ENCODE data around the gene C9orf50.
"Not testable (repeated sequence)": the region's sequence is repeated elsewhere in the genome, so short reads cannot be mapped to it uniquely, and the experiment has no call there.

The C9orf50 gene, protein sequence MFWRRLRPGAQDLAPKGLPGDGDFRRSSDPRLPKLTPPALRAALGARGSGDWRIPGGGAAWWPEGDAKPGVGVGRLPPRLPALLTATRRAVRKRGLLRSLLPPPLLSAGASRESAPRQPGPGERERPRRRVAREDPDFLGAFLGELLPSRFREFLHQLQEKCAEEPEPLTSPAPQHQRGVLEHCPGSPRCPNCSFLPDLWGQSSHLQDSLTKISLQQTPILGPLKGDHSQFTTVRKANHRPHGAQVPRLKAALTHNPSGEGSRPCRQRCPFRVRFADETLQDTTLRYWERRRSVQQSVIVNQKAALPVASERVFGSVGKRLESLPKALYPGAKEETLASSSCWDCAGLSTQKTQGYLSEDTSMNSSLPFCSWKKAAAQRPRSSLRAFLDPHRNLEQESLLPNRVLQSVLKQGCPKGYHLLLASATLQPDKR

DNA sequence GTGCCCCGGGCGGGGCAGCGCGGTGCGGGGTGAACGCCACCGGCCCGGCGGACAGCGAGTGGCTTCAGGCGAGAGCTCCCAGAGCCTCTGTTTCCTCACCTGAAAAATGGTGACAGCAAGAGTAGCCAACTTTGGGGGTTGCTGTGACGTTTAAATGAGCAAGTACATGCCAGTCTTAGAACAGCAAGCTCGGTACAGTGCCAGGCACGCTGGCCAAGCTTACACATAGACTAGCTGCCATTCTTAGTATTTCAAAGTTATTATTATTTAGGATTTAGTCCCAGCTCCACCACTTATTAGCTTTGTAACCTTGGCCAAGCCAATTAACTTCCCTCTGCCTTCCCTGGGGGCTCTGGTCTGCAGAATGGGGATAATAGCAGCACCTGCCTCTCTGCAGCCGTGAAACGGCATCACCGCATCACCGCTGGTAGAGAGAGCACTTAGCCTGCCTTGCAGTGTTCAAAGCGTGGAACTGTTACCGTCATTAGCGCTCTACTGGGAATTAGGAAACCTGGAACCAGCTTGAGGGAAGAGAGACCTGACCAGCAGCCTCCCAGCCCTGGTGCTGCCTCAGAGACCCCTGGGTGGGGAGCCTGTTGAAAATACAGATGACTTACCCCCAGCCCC is at the start of gene C9orf50:
TSS of gene C9orf50 (minus strand) at position 433 of the 627 bp plus-strand sequence. CDS start 527 bp downstream, outside the sequence.
- peak; percentile 81 for DNase-seq

DNA sequence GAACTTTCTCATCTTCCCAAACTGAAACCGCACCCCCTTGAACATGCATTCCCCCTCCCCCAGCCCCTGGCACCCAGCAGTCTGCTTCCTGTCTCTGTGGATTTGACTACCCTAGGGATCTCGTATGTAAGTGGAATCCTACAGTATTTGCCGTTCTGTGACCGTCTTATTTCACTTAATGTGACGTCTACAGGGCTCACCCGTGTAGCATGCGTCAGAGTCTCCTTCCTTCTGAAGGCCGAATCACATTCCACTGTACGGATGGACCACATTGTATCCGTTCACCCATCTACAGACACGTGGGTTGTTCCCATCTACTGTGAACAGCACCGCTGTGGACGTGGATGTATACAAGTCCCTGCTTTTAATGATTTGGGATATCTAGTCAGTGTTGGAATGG is 49.0 kb upstream of the C9orf50 start:
- no peak for DNase-seq

DNA sequence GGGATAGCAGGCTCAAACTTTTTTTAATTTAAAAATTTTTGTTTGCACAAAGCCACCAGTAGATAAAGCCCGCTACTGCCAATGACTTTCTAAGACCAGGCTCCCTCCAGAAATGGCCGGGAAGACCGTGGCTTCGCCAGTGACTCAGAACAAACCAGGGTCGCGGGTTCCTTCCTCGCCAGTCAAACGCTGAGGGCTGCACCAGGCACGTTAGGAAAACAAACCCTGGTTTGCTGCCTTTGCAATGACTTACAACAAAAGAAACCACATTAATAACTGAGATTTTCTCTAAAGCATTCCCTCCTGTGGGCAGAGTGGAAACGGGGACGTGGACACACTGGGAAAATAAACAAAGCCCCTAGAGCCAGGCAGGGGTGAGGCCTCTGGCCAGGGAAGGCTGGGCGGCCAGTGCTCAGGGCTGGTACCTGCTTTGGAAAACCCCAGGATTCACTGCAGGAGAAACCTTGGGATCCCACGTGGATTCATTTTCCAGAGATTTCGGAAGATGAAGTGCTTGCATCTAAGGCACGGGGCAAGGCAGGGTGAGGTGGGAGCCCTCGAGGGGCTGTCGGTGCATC is 48.3 kb upstream of the C9orf50 start:
- DNase-seq, result no peak

DNA sequence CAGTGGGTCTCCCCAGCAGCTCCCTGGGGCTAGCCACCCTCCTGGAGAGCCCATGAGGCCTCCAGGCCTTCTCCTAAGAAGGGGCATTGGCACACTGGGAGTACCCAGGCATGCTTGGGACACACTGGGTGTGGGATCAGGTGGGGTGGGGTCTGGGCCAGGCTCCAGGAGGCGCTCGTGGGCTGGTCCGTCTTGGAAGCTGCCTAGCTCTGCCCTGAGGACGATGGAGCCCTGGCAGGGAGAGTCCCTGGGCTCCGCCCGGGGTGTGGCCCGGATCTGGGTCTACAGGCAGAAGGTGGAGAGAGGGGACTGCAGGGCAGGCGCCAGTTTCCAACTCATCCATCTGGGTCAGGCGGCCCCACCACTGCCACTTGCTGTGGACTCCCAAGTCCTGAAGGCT is 46.9 kb upstream of the C9orf50 start:
- no peak for DNase-seq

DNA sequence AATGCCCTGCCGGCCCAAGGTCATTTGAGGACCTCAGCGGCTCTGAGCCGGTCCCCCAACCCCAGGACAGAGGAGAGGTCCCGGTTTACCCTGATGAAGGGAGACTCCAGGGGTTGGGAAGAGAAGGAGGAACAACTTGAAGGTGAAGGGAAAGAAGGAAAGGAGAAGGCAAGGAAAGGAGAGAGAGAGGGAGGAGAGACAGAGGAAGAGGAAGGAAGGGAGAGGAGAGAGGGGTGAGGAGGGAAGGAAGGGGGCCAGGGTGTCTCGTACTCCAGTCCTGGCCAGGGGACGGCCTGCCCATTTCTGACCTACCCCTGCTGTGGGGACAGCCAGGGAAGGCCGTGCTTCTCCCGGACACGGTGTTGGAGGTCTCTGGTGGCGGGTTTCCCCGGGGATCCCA is 46.5 kb upstream of the C9orf50 start:
- DNase-seq, result no peak

DNA sequence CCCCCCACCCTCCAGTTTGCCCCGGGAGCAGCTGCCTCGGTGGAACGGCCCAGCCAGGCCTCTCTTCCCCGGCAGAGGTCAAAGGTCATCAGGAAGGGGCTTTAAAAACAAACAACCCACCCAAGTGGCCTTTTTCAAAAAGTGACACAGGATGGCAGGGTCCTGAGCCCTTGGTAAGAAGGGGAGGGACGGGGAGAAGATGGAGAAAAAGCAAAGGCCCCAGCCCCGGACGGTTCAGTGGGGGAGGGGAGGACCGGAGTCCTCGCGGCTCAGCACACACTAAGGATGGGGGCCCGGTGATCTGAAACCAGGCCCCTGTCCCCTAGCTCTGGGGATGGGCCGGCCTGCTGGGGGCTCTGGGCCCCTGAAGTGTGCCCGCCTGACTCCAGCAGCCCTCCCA is 45.7 kb upstream of the C9orf50 start:
- peak; percentile 18 for DNase-seq

DNA sequence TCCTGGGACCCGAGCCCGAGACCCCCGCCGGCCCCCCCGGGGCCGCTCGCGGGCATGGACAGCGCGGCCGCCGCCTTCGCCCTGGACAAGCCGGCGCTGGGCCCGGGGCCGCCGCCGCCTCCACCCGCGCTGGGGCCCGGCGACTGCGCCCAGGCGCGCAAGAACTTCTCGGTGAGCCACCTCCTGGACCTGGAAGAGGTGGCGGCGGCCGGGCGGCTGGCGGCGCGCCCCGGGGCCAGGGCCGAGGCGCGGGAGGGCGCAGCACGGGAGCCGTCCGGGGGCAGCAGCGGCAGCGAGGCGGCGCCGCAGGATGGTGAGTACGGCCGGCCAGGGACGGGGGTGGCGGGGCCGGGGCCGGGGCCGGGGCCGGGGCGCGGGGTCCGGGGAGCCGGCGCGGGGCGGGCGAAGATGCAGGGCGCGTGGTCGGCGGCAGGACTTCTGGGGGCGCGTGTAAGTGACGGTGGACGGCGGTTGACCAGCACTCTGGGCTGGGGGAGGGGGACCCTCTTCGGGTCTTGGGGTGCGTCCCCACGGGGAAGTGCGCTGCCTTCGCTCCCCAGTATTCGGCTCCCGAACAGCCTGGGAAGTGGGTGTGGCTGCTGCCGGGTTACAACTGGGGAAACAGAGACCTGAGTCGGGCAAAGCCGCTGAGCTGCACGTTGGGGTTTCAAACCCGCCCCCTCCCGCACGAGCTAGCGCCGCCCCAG is 45.1 kb upstream of the C9orf50 start:
- DNase-seq, result peak; percentile 20

DNA sequence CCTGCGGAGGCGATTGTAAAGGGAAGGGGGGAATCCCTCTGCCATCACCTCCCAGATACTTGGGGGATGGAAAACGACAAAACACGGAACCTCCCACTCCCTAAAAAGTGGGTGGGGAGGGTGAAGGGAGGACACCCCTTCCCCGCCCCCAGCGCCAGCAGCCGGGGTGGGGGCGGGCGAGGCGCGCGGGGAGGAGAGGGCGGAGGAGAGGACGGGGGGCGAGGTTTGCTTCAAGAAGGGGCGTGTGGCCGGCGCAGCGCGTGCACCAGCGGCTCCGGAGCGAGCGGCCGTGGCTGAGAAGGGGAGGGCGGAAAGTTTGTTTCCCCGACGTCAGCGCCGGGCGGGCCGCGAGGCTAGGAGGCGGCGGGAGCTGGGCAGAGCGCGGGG is 44.5 kb upstream of the C9orf50 start, which contains the start of gene PRRX2:
TSS of gene PRRX2 (plus strand) at position 259 of the 387 bp plus-strand sequence. CDS start 221 bp downstream, outside the sequence.
- DNase-seq, result peak; percentile 81

DNA sequence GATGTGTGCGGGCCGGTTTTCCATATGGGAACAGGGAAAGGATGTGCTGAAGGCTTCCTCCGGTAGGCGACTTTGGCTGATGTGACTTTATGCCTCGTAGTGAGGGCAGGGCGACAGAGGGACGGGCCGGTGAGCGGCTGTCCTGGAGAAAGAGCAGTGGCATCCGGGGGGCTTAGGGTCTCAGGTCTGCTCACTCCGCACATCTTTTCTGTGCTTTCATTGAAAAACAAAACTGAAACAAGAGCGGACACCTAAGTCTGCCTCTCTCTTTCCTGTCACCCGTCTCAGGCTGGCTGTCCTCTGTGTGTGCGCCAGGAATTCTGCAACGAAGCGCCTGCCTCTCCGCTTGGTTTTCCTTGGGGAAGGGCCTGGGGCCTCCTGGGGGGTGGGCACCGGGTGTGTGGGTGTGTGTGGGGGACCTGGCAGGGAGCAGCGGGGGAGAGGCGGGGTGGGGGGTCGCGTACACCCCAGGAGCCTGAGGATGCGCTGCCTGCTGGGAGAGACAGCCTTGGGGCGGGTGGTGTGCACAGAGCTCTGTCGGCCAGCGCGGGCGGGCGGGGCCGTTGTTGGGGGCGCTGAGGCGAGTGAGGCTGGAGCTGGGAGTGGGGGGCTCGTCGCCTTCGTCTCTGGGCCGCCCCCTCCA is 44.0 kb upstream of the C9orf50 start:
- DNase-seq, result peak; percentile 61

DNA sequence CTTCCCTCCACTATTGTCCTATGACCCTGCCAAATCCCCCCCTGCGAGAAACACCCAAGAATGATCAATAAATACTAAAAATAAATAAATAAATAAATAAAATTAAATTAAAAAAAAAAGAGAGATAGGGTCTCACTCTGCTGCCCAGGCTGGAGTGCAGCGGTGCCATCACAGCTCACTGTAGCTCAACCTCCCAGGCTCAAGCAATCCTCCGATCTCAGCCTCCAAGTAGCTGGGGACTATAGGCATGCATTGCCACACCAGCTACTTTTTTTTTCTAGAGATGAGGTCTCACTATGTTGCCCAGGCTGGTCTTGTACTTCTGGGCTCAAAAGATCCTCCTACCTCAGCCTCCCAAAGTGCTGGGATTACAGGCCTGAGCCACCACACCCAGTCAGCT is 41.3 kb upstream of the C9orf50 start:
- DNase-seq, result not testable (repeated sequence)

DNA sequence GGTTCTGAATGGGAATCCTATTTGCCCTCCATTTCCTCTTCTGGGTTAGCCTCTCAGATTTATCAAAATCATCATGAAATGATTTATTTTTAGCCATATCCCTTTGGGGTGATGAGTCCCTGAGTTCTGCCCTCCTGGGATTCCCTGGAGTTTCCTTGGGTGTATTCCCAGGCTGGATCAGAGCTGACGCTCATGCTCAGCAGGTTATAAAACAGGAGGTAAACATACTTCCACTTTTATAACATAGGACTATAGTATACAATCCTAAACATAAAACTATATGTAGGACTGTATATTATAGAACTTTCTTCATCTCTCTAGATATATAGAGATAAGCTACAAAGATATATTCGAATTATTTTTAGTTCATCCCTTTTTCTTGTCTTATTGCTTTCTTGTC is 40.1 kb upstream of the C9orf50 start:
- DNase-seq, result no peak

DNA sequence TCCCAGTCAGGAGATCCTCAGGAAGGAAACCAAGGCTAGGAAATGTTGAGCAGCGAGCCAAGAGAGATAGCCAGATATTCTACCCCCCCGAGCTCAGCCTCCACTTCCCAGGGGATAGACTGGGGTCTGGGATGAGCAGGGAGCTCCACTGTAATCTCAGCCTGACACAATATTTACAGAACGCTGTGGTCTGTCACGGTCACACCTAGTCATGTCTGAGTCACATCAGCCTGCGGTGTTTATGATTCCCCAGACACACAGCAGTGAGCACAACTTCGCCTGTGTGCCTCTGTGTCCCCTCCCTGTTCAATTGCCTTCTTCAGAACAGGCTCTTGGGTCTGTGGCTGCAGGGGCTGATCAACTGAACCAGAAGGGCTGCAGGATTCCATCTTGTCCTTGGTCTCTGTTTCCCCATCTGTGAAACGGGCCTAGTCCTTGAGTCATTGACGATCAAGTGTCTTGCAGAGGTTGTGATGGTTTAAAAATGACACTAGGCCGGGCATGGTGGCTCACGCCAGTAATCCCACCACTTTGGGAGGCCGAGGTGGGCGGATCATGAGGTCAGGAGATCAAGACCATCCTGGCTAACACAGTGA is 36.0 kb upstream of the C9orf50 start:
- DNase-seq, result no peak

DNA sequence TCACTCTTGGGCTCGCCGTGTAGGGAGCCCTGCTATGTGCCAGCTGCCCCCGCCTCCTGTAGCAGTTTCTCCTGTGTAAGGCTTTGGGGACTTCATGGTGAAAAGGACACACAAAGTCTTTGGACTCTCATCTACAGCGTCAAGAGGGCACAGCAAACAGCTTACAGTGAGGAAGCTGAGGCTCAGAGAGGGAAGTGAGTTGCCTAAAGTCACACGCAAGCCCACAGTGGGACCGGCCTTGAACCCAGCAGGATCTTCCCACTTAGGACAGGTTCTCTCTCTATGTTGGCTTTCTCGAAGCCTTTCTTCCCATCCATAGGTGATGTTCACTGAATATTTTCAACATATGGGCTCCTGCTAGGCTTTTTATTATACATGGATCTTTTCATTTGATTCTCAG is 34.8 kb upstream of the C9orf50 start:
- DNase-seq, result no peak

DNA sequence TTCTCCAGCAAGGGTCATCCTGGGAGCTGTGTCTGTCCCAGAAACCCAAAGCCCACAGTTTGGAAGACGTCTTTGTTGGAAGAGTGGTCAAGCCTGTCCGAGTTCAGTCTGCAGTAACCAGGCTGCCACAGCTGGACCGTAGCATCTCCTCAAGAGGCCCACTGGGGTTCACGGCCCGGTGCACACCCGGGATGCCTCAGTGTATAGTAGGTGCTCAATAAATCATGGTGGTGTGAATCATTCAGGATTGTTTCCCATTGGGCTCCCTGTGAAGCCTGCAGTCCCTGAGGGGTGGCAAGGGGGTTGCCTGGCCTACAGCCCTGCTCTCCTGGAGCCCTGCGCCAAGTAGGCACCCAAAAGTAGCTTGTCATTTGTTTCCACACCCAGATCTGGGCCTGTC is 34.3 kb upstream of the C9orf50 start:
- no peak for DNase-seq

DNA sequence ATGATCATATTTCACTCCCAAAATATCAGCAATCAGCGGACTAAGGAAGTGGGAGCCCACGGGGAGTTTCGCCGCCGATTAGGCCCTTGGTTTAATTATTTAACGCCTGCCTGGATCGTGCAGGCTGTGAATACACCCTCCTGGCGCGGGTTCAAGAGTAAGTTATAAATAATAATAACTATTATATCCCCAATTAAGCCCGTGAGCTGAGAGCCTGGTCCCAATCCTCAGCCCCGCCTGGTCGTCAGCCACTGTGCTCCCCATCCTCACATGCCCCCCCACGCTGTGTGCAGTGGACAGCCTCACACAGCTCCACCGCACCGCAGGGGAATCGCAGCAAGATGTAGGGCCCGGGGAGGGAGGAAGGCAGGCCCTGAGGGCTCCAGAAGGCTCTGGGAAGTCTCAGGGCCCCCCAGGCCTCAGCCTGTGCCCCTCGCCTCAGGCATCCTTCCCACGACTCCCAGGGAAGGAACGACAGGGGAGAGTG is 33.7 kb upstream of the C9orf50 start:
- DNase-seq, result no peak

DNA sequence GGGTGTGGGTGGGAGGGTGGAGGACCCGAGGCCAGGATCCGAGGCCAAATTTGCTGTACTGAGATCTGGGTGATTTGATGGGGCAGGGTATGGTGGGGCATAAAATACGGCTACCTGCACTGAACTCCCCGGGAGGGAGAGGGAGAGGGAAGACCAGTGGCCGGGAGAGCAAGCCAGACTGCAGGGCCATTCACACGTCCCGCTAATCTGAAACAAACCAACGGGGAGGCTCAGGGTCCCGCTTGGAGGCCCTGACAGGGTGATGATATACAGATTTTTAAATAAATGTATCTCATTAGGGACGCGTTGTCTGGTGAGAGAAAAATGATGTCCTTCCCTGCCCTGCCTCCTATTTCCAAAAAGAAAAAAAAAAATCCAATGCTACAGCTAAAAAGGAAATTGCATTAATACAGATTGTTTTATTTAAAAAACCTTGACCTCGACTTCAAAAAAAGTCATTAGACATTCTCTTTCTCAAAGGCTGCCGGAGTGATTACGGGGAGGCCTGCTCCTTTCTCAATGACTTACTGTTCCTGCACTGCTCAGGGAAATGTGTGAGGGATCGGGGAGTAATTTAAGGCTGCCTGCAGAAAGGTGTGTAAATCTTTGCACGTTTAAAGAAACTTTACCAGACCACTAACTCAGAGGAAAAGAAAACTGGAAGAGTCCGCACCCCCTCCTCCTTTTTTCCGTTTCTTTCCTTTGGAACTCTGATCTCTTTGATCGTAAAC is 33.1 kb upstream of the C9orf50 start:
- DNase-seq, result peak; percentile 36

DNA sequence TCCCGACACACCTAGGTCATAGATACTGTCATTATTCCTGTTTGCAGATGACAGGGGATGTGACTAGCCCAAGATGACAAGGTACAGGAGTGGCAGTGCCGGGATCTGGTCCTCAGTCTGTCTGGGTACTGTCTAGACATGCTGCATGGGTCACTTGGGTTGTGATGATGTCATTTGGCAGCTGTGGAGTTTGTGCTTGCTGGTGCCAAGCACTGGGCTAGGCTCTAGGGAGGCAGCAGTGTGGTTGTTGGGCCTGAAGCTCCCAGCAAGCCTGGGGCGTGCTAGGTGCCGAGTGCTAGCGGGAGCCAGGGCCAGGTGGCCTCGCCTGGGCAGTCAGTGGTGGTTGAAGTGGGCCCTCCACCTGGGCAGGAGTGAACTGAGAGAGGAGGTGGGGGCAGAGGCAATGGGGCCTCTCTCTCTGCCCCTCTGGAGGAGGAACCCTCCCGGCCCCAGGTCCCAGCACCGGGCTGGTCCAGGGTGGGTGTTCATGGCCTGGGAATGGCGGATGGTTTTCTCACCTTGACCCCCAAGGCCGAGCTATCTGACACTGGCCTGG is 29.9 kb upstream of the C9orf50 start:
- no peak for DNase-seq

DNA sequence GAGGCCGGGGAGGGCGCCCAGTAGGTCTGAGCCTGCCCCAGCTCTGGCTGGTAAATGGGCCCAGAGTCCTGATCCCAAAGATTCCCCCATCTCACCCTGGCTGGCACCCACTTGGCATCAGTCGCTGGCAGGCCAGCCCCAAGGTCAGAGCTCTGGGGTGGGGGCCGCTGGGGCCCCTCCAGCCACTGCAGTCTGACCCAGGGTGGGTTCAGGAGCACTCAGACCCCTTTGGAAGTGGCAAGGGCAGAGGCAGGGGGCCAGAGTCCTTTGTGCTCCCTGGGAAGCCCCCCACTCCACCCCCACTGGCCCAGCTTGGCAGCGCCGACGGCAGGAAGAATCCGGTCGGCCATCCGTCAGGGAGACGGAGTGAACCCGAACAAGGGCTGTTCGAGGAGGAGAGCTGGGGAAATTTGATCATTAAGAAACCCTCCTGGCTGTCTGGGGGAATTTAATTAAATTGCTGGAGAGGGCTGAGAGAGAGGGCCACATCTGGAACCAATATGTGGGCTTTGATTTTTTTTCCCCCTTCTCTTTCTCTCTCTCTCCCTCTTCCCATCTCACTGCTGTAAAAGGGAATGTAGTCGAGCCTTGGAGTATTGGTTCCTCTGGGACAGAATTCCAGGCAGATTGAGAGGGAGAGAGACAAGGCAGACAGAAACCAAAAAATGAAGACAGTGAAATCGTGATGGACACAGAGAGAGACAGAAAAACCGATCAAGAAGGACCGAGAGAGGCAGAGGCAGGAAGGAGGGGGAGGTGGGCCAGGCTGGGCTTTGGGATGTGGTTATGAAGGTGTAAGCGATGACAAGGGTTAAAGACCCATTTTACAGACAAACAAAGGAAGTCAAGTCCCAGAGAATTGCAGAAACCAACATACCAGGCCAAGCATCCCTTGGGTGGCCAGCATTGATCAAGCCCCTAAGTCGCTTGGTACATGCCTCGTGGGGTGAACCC is 29.1 kb upstream of the C9orf50 start:
- peak; percentile 82 for DNase-seq

DNA sequence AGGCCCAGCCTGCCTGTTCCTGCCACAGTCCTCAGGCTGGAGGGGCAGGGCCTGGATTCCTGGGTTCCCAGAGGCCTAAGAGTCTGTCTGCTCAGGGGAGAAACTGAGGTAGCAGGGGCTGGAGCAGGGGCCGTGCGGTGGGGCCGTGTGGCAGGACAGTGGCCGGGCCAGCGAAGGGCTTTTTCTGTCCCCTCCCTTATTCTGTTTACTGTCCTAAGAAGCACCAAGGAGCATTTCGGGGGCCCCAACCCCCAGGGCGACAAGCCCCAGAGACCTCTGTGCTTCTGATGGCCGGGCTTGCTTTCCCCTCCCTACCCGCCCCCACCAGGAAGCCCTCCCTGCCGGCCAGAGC is 27.8 kb upstream of the C9orf50 start:
- no peak for DNase-seq

All from eye (tissue), 1 donor.